Activated CD4-positive, CD25-positive, alpha-beta regulatory T cell (primary cell): ENCODE measurements around the gene FRMD1.
"Not testable (repeated sequence)": the region's sequence is repeated elsewhere in the genome, so short reads cannot be mapped to it uniquely, and the experiment has no call there.

Experiments
- DNase-seq, 4 experiments: peaks; one replicate each; lab custom pipeline; 2025; lab: John Stamatoyannopoulos, UW

Gene FRMD1

DNA sequence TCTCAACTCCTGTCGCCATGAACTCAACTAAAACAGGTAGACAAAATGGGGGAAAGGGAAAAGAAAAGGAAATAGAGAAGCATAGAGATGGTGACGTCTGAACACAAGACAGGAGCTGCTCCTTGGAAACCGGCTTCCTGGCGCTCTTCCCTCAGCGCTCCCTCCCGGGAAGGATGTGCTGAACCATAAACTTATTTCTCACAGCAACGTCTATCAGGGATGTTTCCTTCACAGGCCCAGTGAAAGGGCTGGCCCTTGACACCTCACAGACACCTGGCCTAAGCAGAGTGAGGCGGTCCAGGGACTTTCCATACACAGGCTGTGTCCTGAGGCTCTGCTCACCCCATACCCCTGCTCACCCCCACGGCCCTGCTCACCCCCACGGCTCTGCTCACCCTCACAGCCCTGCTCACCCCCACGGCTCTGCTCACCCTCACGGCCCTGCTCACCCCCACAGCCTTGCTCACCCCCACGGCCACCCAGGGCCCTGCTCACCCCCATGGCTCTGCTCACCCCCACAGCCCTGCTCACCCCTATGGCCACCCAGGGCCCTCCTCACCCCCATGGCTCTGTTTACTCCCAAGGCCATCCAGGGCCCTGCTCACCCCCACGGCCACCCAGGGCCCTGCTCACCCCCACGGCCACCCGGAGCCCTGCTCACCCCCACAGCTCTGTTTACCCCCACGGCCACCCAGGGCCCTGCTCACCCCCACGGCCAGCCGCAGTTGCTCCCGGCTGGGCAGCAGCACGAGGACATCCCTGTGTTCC lies 653 bp downstream of the FRMD1 start:
- DNase-seq = no peak

DNA sequence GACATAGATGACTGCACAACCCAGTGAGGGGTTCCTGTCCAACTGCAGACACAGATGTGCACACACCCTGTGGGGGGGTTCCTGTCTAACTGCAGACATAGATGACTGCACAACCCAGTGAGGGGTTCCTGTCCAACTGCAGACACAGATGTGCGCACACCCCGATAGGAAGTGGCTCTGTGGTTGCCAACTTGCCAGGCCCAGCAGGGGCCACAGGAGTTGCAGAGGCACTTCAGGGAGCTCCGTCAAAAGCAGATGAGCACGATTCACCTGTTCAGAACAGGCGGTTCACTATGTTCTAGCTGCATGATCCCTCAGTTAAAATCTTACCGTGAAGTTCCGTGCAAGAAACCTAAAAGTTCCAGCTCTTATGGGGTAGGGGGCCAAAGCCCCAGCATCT lies 1.6 kb downstream of the FRMD1 start:
- not testable (repeated sequence) for DNase-seq

DNA sequence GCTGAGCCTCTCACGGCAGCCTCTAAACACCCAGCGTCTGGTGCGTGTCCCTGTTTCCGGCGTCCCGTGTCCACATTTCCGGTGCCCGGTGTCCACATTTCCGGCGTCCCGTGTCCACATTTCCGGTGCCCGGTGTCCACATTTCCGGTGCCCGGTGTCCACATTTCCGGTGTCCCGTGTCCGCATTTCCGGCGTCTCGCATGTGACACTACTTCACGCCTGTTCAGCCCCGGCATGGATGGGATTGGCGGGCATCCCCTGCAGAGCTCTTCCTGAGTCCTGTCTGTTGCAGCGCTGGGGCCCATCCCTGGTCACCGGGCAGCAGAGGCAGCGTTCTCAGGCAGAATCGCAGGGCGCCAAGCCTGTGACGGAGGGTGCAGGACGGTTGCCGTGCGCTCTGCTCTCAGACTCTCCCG lies 3.2 kb downstream of the FRMD1 start:
- DNase-seq = no peak

DNA sequence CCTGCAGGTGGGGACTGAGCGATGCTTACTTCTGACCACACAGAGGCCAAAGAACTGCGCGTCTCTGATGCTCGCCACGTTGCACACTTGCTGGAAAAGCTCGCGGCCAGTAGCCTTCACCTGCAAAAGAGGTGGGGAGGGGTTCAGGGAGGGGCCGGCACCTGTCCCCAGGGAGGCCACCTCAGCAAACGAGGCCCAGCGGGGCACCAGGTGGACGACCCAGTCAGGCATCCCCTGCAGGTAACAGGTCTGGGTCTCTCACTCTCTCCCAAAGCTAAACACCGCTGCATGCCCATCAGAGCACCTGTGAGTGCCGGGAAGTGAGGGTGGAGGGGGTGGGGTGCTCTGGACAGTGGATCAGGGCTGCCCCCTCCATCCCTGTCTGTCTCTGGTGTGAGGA lies 3.8 kb downstream of the FRMD1 start:
- no peak for DNase-seq

DNA sequence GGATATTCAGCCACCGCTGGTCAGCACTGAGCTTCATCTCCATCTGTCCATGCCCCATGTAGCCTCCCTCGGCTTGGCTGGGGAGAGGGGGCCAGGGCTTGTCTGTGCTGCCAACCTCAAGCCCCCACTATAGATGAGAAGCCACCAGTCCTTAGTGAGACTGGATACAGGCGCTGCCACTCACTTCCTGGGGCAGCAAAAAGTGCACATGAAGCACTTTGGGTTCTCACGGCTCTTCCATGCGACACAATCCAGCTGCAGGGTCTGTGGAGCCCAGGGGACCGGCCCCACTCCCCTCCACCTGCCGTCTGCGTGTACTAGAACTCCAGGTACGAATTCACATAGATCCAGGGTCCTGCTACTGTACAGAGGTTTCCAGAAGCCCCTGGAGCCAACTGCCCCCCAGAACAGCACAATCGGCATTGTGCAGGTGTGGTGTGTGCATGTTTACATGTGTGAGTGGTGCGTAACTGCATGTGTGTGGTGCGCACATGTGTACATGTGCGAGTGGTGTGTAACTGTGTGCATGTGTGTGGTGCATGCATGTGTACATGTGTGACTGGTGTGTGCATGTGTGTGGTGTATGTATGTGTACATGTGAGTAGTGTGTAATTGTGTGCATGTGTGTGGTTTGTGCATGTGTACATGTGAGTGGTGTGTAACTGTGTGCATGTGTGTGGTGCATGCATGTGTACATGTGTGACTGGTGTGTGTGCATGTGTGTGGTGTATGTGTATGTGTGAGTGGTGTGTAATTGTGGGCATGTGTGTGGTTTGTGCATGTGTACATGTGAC lies 4.9 kb downstream of the FRMD1 start:
- no peak for DNase-seq

DNA sequence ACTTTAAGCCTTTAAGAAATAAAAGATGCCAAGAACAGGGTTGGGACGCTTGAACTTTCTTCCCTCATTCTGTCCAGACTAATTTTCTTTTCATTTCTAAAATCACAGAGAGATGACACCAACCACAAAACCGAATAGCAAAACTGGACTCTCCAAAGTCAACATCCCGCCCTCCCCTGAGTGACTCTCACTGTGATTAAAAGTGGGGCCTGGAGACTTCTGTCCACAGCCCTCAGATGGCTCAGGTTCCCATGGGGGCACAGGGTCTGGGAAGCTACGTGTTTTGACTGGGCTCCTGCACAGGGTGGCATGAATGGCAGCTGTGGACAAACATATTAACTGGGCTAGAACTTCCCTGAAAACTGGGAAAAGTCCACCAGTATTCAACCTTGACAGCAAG lies 6.3 kb downstream of the FRMD1 start:
- no peak for DNase-seq

DNA sequence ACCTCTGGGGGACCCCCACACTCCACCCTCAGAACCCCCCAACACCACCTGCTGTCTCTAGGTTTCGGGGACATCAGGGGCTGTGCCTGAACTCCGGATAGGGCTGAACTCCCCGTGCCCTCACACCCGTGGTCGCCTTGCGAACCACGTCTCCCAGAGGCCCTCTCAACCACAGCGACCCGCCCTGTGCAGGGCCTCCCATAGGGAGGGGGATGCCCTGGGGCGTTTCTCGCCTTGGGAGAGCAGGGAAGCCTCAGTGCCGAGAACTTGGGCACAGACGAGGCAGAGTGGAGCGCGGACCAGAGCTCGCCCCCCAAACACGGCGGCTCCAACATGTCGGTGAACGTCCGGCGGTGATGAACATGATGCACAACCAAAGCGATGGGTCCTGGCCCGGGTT lies 6.8 kb downstream of the FRMD1 start:
- DNase-seq = no peak

DNA sequence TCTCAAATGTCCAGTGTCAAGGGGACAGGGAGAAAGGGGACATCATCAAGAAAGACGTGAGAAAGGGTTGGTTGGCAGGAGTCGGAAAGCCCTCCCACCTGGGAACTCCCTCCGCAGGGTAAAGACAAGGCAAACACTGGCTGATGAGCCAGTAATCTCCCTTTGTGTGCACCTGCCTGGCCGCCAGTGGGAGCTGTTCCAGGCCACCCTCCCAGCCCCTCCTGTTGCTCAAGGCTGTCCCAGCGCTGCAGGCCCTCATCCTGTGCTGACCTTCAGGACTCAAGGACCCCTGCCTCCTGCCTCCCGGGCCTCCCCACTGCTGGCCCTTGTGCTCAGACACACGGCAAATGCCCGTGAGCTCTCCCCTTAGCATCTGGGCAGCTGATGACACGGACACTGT lies 7.4 kb downstream of the FRMD1 start:
- no peak for DNase-seq

DNA sequence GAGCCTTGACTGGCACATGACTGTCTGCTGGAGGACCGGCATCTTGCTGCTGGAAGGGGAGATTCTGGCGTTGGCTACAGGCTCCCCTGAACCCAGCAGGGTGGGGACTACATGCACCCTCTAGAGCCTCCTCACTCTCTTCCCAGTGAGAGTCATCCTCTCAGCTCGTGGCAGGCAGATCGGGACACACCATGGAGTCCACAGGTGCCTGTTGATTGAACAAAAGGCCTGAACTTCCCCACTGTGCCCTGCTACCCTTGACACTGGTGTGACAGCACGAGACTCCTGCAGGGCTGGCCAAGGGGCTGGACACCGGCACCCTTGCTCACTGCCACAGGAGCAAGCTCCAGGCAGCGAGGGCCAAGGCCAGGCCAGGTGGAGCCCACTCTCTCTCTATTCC lies 8.2 kb downstream of the FRMD1 start:
- no peak for DNase-seq

DNA sequence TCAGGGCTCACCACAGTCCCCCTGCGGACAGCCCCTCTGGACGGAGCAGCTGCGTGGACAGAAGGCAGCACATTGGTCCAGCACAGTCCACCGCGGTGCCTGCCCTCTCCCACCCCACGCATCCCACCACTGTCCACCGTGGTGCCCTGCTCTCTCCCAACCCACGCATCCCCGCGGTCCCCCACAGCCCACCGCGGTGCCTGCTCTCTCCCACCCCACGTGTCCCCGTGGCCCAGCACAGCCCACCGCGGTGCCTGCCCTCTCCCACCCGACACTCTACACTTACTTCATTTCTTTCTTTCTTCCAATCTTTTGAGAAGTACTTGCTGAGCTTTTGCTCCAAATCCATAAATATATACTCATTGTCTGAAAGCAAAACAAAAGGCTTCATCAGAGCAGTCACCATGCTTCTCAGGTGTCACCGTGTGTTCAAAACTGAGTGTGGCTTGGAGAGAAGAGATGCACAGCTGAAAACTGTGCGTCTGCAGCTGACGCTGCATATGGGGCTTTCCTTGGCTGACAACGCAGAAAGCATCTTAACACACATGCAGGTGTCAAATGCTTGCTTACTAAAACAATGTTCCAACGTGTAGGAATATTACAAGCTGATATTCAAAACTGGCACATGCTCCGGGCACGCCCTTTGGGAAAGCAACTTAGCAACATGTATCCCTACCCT lies 11.8 kb downstream of the FRMD1 start:
- DNase-seq = no peak

DNA sequence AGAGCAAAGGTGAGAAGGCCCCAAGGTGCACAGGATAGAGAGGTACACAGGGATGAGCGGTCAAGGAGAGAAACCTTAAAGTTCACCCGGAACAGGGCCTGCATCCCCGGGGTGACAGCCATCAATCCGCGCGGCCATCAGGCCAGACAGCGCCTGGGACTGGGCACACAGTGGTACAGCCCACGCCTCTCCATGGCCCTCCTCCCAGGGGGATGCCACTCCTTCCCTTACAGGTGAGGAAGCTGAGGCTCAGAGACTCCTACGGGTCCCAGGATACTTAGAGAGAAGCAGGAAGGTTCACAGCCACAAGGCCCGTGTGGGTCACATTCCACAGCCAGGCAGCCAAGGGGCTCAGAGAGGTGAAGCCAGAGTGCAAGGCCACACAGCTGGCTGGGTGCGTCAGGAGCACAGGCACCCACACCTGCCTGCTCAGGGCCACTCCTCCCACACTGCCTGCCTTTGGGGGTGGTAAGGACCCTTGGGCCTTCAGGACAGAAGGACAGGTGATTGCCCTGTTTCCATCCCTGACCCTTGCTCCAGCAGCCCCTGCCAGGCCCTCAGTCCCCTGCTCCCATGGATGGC lies 14.7 kb downstream of the FRMD1 start:
- DNase-seq = no peak

DNA sequence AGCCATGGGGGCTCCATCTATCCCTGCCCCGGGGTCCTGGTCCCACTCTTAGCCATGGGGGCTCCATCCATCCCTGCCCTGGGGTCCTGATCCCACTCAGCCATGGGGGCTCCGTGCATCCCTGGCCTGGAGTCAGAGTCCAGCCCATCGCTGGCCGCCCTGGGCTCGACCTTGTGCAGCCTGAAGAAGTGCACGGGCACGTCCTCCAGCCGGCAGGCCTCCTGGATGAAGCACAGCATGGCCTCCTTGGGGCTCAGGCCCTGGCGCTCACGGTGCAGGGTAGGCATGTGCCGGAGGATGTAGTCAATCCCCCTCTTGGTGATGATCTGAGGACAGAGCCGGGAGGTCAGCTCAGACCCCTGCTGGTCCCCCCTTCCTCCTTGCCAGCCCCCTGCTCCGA lies 15.6 kb downstream of the FRMD1 start:
- no peak for DNase-seq

DNA sequence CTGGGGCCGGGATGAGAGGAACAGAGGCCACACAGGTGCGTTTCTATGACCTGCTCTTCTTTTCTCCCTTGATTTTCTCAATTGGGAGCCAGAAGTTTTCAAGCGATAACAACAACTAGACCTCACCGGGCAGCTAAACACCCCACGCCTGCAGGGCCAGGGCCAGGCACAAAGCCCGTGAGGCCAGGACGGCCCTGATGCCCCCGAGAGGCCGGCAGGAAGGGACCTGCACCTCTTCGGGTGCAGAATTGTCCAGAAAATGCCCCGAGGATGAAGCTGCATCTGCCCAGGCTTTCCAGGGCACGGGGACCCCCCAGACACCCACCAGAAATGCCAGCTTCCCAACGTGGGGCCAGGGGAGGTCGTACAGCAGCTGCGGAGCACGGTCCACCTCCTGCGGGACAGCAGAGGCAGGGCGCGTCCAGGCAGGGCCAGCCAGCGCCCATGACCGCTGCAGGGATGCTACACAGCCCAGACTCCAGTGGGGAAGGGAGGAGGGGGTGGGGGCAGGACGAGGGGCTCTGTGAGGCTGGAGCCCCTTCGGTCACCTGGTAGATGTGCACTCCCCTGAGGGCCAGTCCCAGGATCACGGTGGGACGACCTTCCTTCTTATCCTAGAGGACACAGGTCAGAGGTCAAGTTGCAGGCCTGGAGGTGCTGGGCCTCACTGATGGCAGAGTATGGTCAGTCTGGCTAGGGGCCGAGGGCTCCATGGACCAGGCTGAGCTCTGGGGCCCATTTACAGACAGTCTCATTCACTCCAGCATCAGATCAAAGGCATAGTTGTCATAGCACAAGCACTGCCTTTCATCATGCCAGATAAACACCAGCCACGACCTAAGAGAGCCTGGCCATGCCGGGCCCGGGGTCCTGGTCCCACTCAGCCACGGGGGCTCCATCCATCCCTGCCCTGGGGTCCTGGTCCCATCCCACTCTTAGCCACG lies 16.4 kb downstream of the FRMD1 start:
- DNase-seq = no peak

DNA sequence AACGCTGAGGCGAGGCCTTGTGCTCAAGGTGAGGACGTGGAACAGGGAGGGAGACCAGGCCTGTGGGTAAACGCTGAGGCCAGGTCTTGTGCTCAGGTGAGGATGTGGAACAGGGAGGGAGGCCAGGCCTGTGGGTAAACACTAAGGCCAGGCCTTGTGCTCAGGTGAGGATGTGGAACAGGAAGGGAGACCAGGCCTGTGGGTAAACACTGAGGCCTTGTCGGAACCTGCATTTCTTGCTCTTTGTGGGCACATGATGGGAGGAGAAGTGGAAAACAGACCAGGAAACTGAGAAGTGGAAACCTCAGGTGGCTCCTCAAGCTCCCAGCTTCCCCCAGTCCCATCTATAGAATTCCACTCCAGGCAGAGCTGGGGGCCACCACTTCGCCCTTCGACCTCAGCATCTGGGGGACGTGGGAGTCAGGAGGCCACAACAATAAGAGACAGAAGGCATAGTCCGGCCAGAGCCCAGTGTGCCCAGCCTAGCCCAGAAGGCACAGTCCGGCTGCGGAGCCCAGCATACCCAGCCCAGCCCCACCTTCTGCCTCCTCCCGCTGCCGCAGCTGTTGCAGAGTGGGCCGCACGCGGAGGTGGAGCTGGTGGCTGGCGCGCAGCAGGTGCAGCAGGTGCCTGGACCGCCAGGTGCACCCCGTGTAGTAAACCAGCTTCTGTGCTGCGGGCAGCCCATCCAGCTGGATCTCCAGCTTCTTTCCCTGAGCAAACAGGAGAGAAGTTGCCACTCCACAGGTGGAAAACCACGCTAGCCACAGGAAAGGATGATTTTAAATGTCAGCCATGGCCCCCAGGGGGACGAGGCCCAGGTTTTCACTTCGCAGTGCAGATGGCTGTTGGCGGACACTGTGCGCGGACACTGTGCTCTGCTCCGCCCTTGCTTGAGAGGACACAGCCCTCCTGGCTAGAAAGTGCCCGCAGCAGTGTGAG lies 17.5 kb downstream of the FRMD1 start:
- DNase-seq = no peak

DNA sequence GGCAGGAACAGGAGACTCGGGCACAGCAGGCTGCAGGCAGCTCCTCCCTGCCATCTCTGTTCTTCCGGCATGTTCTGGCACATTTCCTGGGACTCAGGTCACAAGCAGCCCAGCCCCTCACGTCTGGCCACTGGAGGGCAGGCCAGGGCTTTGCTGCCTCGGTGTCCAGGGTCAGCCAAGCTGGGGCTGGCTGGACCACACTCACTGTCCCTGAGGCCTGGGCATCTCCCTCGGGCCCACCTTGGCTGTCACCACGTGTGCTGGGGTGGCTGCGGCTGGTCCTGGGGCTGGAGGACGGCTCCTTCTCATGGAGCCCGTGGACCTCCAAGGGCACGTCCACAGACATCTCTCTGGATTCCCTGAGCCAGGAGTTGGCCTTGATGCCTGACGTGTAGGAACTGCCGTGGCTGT lies 18.5 kb downstream of the FRMD1 start:
- DNase-seq = no peak

DNA sequence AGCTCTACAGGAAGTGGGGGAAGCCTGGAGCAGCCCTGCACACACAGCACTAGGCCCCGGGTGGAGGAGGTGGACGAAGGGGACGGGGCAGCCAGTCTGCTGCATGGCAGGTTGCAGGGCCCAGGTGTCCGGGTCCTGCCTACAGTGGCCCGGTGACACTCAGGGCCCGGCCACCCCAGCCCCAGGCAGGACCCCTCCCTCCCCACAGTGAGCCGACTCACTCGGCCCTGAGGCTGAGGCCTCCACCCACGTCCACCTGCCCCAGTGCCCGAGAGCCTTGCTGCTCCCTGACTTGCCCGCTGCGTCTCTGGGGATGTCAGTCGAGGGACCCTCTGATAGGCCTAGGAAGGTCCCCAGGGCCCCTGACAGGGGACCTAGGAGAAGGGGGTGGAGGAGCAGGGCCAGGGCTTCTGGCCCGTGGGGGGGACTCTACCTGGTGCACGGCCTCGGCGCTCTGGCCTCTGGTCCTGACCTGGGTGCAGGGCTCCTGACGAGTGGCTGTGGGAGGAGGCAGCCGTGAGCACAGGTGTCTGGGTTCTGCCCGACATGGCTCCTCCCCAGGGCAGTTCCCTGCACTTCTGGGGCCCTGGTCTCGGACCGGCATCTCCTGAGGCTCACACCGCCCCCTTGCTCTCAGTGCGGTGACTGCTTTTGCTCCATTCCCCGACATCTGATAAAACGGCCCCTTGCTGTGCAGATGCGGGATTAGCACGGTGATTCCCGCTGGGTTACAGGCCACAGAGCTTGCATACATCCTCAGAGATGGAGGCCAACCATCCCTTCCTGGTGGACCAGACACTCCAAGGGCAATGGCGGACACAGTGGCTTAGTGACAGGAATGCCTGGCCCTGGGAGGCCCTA lies 20.1 kb downstream of the FRMD1 start:
- no peak for DNase-seq

DNA sequence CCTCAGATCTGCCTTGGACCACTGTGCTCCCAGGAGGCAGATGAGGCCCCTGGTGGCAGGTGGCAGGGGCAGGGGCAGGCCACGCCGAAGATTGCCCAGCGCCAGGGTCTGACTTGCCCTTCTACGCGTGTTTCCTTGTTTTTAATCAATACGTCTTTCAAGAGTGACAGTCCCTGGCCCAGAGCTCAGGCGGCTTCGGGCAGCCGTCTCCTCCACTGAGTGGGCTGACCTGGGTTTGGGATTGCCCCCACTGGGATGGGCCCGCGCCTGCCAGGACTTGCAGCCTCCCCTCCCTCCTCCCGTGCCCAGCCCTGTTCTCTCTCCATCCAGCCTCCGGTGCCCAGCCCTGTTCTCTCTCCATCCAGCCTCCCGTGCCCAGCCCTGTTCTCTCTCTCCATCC lies 21.2 kb downstream of the FRMD1 start:
- no peak for DNase-seq

DNA sequence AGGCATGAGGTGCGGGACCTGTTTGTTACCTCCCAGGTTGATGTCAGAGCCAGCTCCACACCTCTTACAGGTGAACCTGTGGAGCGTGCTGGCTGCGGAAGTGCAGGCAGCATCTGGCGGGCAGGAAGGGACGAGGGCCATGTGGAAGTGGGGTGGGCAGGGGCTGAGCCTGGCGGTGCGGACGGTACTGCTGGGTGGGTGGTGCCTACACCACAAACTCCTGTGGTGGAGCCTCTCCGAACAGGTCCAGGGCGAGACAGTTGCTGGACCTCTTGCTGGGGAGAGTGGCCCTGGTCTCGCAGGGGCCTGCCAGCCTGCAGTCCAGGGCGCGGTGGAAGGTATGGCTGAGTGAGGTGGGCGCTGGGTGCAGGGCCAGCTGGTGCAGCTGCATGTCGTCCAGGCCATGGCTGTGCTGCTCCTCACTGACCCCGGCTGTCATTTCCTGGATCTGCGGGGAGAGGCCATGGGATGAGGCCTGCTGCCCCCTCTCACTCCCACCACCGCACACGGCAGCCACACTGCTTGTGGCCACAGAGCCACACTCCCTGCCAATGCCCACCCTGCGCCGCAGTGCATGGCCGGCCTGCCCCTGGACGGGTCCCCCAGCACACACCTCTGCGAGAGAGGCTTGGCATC lies 22.0 kb downstream of the FRMD1 start:
- no peak for DNase-seq
